ENCODE results near the gene CERS5.
"Not testable (repeated sequence)": the region's sequence is repeated elsewhere in the genome, so short reads cannot be mapped to it uniquely, and the experiment has no call there.

The CERS5 gene

DNA sequence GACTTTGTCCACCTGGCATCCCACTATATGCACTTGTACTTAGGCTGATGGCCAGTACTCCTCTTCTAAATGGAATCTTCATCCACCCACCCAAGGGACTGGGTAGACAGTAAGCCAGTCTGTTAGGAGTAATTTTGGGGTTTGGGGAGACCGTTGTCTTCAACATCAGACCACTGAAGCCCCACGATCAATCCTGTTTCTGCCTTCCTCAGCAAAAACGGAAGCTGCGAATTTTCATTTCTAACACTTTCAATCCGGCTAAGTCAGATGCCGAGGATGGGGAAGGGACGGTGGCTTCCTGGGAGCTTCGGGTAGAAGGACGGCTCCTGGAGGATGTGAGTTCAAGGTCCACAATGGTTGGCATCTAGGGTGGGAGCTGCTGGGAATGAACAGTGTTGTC, 80.0 kb downstream of the CERS5 start:
- DNase-seq (ENCODE audit: insufficient read length, low spot score) (no peak), FAIRE-seq (no peak)
- TF ChIP-seq, protein P1, sequence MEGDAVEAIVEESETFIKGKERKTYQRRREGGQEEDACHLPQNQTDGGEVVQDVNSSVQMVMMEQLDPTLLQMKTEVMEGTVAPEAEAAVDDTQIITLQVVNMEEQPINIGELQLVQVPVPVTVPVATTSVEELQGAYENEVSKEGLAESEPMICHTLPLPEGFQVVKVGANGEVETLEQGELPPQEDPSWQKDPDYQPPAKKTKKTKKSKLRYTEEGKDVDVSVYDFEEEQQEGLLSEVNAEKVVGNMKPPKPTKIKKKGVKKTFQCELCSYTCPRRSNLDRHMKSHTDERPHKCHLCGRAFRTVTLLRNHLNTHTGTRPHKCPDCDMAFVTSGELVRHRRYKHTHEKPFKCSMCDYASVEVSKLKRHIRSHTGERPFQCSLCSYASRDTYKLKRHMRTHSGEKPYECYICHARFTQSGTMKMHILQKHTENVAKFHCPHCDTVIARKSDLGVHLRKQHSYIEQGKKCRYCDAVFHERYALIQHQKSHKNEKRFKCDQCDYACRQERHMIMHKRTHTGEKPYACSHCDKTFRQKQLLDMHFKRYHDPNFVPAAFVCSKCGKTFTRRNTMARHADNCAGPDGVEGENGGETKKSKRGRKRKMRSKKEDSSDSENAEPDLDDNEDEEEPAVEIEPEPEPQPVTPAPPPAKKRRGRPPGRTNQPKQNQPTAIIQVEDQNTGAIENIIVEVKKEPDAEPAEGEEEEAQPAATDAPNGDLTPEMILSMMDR (IDR thresholded peaks at IDR 0.05; ENCODE audit: insufficient read depth, missing control alignments): no peak

DNA sequence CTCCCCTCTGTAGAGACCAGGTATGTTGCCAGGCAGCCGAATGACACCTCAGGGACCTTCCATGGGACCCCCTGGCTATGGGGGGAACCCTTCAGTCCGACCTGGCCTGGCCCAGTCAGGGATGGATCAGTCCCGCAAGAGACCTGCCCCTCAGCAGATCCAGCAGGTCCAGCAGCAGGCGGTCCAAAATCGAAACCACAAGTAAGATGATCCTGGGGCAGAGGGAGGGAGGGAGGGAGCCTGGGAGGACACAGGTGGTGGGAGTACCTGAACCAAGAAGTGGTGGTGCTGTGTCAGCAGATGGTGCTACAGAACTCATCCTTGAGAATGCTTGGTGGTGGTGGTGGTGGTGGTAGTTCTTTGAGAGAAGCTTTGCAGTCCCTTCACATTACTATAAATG, 81.0 kb downstream of the CERS5 start:
- TF ChIP-seq, protein P1 (IDR thresholded peaks at IDR 0.05; ENCODE audit: insufficient read depth, missing control alignments): no peak
- DNase-seq (ENCODE audit: insufficient read length, low spot score) (no peak), FAIRE-seq (no peak)

DNA sequence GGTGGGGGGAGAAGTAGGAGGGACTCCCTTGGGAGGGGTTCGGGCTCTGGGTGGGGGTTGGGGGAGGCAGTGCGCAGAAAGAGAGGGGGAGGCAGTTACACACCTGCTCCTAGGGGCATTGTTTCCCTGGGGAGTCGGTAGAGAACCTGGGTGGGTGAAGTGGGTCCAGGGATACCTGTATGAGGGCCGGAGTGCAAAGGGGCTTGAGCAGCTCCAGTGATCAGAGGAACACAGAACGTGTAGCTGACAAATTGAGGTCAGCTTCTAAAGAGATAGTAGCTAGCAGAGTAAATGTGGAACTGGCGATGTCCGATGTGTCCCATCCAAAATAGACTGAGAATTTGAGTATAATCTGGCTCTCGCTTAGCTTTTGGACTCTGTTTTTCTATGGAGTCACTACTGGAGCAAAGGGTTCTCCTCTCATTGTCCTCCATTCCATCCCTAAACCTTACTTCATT, 81.5 kb downstream of the CERS5 start:
- TF ChIP-seq, protein P1 (IDR thresholded peaks at IDR 0.05; ENCODE audit: insufficient read depth, missing control alignments): no peak
- FAIRE-seq (no peak), DNase-seq (ENCODE audit: insufficient read length, low spot score) (no peak)

DNA sequence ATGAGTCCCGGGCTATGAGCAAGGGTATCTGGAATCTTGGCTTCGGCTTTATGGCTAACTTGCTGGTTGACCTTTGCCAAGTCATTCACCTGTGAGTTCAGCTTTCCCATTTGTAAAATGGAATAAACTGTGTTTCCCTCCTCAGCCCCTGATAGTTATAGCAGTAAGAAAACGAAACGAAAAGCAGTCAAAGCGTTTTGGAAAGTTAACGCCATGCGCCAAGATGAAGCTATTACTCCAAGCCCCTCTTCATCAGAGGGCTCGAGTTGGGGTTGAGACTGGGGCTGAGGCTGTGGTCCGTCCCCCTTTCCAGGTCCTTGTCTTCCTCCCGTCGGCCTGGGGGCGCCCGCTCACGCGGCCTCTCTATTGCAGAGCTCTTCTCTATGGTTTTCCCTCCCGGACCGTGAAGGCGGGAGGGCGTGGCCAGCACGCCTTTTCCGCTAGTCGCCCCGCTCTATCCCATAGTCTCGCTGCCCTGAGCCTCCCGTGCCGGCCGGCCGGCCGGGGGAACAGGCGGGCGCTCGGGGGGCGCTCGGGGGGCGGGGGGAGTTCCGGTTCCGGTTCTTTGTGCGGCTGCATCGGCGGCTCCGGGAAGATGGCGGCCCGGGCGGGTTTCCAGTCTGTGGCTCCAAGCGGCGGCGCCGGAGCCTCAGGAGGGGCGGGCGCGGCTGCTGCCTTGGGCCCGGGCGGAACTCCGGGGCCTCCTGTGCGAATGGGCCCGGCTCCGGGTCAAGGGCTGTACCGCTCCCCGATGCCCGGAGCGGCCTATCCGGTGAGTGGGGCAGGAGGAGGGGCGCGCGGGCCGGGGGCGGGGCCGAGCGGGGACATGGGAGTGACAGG, 82.2 kb downstream of the CERS5 start, which contains the start of gene SMARCD1:
SMARCD1 (plus strand) TSS at position 568 of the 840 bp plus-strand sequence; CDS start at position 596, 28 bp downstream.
- DNase-seq (ENCODE audit: insufficient read length, low spot score) (peak; percentile 86), FAIRE-seq (no peak)
- TF ChIP-seq, protein P1 (IDR thresholded peaks at IDR 0.05; ENCODE audit: insufficient read depth, missing control alignments): peak; percentile 75

DNA sequence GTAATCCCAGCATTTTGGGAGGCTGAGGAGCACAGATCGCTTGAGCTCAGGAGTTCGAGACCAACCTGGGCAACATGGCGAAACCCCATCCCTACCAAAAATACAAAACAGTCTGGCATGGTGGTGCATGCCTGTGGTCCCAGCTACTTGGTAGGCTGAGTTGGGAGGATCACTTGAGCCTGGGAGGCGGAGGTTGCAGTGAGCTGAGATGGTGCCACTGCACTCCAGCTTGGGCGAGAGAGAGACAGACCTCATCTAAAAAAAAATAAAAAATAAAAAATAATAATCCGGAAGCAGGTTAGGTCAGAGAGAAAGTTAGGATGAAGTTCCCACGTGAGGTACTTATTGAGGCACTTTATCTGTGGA, 82.8 kb downstream of the CERS5 start:
- not testable (repeated sequence) for FAIRE-seq; DNase-seq (ENCODE audit: insufficient read length, low spot score)

DNA sequence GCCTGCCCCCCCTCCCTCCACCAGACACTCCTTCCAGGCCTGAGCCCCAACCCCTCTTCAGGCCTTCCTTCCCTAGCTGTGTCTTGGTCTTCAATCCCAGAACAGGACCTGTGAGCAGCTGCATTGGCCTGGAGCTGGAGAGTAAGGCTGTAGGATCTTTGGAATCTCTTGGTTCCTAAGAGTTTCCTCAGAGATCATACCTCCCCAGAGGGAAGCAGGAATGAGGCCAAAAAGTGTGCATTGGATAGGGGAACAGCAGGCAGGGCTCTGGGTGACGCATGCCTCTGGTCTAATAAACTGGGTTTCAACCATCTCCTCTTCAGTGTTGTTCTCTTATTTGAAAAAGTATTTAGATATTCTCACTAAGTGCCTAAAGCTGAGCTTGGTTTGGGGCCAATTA, 83.9 kb downstream of the CERS5 start:
- DNase-seq (ENCODE audit: insufficient read length, low spot score) (no peak), FAIRE-seq (no peak)
- TF ChIP-seq, protein P1 (IDR thresholded peaks at IDR 0.05; ENCODE audit: insufficient read depth, missing control alignments): no peak

DNA sequence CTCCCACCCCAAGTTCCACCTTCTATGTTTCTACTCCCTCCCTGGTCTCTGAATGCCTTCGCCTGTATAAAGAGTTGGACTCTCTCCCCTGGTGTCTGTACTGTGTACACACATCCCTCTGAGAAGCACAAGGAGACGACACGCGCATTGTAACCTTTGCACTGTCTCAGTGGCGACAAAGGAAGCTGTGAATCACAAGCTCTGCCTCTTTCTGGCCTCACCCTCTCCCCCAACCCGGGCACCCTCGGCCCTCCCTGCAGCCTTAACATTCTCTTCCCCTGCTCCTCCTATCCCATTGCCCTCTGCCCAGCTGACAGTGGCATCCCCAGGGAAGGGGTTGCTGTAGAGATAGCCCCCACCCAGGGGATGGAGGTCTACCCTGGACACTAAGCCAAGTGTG, 84.5 kb downstream of the CERS5 start:
- no peak for FAIRE-seq
- TF ChIP-seq, protein P1 (IDR thresholded peaks at IDR 0.05; ENCODE audit: insufficient read depth, missing control alignments): no peak
- DNase-seq (ENCODE audit: insufficient read length, low spot score): no peak

Measured in D721Med (cell line).